SU-DHL-6 (cell line): Measurements from ENCODE around the gene MKI67.

Experiments
- H2AFZ ChIP-seq: fragments of 200-600 bp; sonication (generic); 2 replicates; pipeline ENCODE4 v1.6.1; 2014; ENCODE audit warnings: low read depth, mild to moderate bottlenecking, moderate library complexity, mixed read lengths, antibody characterized with exemption, low read length; ENCODE audit not compliant: severe bottlenecking
- H3F3A ChIP-seq: fragments of 200-600 bp; shearing (Covaris generic); 2 replicates; pipeline ENCODE4 v1.6.0; 2016; ENCODE audit warnings: antibody characterized with exemption, mild to moderate bottlenecking; ENCODE audit not compliant: insufficient read depth
- H3K27ac ChIP-seq: fragments of 200-600 bp; sonication (generic); 2 replicates; pipeline ENCODE4 v1.5.1; 2016; ENCODE audit warnings: low read depth, mild to moderate bottlenecking, low read length, moderate library complexity, mixed read lengths
- H3K27me3 ChIP-seq: fragments of 200-600 bp; sonication (generic), shearing (Covaris generic); 2 replicates; pipeline ENCODE4 v1.6.0; 2014; ENCODE audit warnings: mild to moderate bottlenecking, low read length
- H3K36me3 ChIP-seq: fragments of 200-600 bp; sonication (generic); 2 replicates; pipeline ENCODE4 v1.6.1; 2014; ENCODE audit warnings: mild to moderate bottlenecking, low read length, mixed read lengths
- H3K4me2 ChIP-seq: fragments of 300-600, 200-600 bp; shearing (Covaris generic), sonication (generic); 2 replicates; pipeline ENCODE4 v1.6.0; 2014; ENCODE audit warnings: low read length, low read depth, mild to moderate bottlenecking; ENCODE audit not compliant: poor library complexity, severe bottlenecking
- H3K4me3 ChIP-seq: fragments of 200-600 bp; sonication (generic); 2 replicates; pipeline ENCODE4 v1.5.1; 2014; ENCODE audit warnings: antibody characterized with exemption, low read length, mild to moderate bottlenecking, mixed read lengths; ENCODE audit not compliant: insufficient read depth, poor library complexity, severe bottlenecking
- H3K79me2 ChIP-seq: fragments of 200-600 bp; sonication (generic); 2 replicates; pipeline ENCODE4 v1.6.1; 2014; ENCODE audit warnings: mild to moderate bottlenecking, low read length, moderate library complexity; ENCODE audit not compliant: insufficient read depth
- H3K9ac ChIP-seq: fragments of 200-600 bp; sonication (generic); 2 replicates; pipeline ENCODE4 v1.7.0; 2014; ENCODE audit warnings: mild to moderate bottlenecking, low read length
- H3K9me2 ChIP-seq: fragments of 200-600 bp; sonication (generic); replicated peaks from 2 replicates; pipeline ENCODE4 v1.6.1; 2014; ENCODE audit warnings: low read length; ENCODE audit not compliant: insufficient read depth
- H3K9me3 ChIP-seq: fragments of 200-600 bp; sonication (generic); 2 replicates; pipeline ENCODE4 v1.6.1; 2014; ENCODE audit warnings: low read length, mixed read lengths; ENCODE audit not compliant: insufficient read depth
- H4K20me1 ChIP-seq: fragments of 200-600 bp; sonication (generic); 2 replicates; pipeline ENCODE4 v1.6.1; 2014; ENCODE audit warnings: low read depth, mild to moderate bottlenecking, antibody characterized with exemption, low read length, moderate library complexity, mixed read lengths
- EZH2phosphoT487 ChIP-seq: fragments of 200-600 bp; sonication (generic), shearing (Covaris generic); conservative IDR thresholded peaks from 2 replicates; pipeline ENCODE4 v1.6.1; 2018; ENCODE audit warnings: mild to moderate bottlenecking, antibody characterized with exemption, low read length, moderate library complexity, mixed read lengths
- TF ChIP-seq, protein P1 (sequence below): fragments of 200-600 bp; sonication (generic); IDR thresholded peaks from one replicate; pipeline ENCODE4 v1.5.1; 2017; ENCODE audit warnings: antibody characterized with exemption, mild to moderate bottlenecking, low read length, moderate library complexity; ENCODE audit not compliant: insufficient read depth, poor library complexity, severe bottlenecking

The MKI67 gene

DNA sequence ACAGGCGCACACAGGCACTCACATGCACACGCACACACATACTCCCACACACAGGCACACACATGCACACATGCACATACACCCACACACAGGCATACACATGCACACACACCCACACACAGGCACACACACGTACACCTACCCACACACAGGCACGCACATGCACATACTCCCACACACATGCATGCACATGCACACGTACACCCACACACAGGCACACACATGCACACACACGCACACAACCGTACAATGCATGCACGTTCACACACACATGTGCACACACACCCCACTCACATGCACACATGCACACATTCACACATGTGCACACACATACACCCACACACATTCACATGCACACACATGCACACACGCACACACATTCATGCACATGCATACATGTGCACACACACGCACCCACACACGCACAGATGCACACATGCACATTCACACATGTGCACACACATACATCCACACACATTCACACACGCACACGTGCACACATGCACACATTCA lies 59.3 kb downstream of the MKI67 start:
- TF ChIP-seq, protein P1, sequence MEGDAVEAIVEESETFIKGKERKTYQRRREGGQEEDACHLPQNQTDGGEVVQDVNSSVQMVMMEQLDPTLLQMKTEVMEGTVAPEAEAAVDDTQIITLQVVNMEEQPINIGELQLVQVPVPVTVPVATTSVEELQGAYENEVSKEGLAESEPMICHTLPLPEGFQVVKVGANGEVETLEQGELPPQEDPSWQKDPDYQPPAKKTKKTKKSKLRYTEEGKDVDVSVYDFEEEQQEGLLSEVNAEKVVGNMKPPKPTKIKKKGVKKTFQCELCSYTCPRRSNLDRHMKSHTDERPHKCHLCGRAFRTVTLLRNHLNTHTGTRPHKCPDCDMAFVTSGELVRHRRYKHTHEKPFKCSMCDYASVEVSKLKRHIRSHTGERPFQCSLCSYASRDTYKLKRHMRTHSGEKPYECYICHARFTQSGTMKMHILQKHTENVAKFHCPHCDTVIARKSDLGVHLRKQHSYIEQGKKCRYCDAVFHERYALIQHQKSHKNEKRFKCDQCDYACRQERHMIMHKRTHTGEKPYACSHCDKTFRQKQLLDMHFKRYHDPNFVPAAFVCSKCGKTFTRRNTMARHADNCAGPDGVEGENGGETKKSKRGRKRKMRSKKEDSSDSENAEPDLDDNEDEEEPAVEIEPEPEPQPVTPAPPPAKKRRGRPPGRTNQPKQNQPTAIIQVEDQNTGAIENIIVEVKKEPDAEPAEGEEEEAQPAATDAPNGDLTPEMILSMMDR: no peak
- TF ChIP-seq EZH2phosphoT487: no peak
- Histone ChIP-seq H3K27ac (no peak overlapping the region), H3K4me2 (no peak overlapping the region), H4K20me1 (no peaks in the 10 kb centered on the region), H3K9me3 (no peaks in the 10 kb centered on the region), H2AFZ (no peak overlapping the region), H3F3A (peaks cover 6% of the 10 kb centered on the region; the same call in 1 of the 2 replicates), H3K9me2 (no peaks in the 10 kb centered on the region), H3K36me3 (no peaks in the 10 kb centered on the region), H3K27me3 (no peaks in the 10 kb centered on the region), H3K79me2 (no peaks in the 10 kb centered on the region), H3K9ac (no peak overlapping the region), H3K4me3 (no peak overlapping the region)

DNA sequence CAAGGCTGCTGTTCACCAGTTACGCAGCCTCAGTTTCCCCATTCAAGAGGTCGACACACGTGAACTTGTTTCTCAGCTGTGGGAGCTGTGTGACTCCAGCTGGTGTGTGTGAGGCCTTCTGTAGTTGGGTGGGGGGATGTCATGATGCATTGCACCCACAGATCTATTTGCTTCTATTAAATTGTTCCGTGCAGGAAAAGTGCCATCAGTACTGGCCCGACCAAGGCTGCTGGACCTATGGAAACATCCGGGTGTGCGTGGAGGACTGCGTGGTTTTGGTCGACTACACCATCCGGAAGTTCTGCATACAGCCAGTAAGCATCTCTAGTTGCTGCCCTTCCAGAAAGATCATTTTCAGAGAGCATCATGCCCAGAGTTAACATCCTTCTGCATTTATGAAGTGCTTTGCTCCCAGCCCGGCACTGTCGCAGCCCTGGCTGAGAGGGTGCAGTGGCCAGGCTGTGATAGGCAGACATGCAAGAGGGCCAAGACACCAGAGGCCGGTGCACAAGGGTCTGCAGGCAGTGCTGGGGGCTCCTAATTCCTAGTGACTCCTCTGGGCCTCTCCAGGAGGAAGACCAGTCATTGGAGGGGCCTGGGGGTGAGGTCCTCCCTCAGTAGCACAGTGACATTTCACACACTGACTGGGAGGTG lies 60.2 kb downstream of the MKI67 start:
- no peak overlapping the region for H3K4me2 ChIP-seq
- H3K9me2 ChIP-seq: no peaks in the 10 kb centered on the region
- no peaks in the 10 kb centered on the region for H3K36me3 ChIP-seq
- H3K4me3 ChIP-seq: no peak overlapping the region
- no peak for TF ChIP-seq EZH2phosphoT487
- TF ChIP-seq, protein P1: no peak
- no peaks in the 10 kb centered on the region for H4K20me1 ChIP-seq
- H3K27me3 ChIP-seq: no peaks in the 10 kb centered on the region
- H3K79me2 ChIP-seq: no peaks in the 10 kb centered on the region
- H2AFZ ChIP-seq: no peak overlapping the region
- no peaks in the 10 kb centered on the region for H3K9me3 ChIP-seq
- no peak overlapping the region for H3K27ac ChIP-seq
- H3F3A ChIP-seq: peaks cover 6% of the 10 kb centered on the region; the same call in 1 of the 2 replicates
- no peak overlapping the region for H3K9ac ChIP-seq

DNA sequence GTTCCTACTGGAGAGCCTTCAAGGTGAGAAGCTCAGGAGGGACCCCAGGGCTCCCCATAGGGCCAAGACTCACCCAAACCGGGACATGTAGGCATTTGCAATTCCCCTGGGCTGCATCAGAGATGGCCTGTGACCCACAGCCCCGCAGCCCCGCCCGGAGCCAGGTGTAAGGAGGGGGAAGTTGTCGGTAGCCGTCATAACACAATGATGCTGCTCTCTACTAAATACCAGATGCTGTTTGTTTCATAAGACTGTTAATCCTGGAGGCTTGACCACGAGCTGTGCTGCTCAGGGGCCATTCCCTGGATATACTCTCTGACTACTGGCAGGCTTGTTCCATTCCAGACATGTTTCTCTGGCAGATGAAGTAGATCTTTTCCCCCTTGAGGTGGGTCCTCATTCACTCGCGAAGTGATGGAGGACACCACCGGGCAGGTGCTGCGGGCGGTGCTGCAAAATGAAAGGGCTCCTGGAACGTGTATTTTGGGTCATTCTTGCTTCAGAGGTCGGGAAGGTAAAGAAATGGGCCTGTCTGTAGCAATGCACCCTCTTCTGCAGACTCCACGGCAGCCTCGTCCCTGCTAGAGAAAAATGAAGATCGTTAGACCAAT lies 61.1 kb downstream of the MKI67 start:
- Histone ChIP-seq H3K4me3 (no peak overlapping the region), H3K9me3 (no peaks in the 10 kb centered on the region), H3K9me2 (no peaks in the 10 kb centered on the region), H3F3A (peaks cover 6% of the 10 kb centered on the region; the same call in 1 of the 2 replicates), H3K27me3 (no peaks in the 10 kb centered on the region), H3K79me2 (no peaks in the 10 kb centered on the region), H3K9ac (no peak overlapping the region), H3K36me3 (no peaks in the 10 kb centered on the region), H4K20me1 (no peaks in the 10 kb centered on the region), H2AFZ (no peak overlapping the region), H3K4me2 (no peak overlapping the region), H3K27ac (no peak overlapping the region)
- TF ChIP-seq, protein P1: no peak
- TF ChIP-seq EZH2phosphoT487: no peak
